Caco-2 (cell line): ENCODE measurements around the gene FSHR. TPM values are rescaled to one million over a fixed set of nuclear protein-coding genes. Genes with fewer than 3 reads are reported as not detected.

ENCODE experiments used
- BruUV-seq: library from RNA; stranded (reverse); fragments of 400-500 nt; replicated peaks from 2 replicates; lab custom pipeline; 2021; lab: Mats Ljungman, UMichigan
- CTCF ChIA-PET: fragments of 300-600 bp; sonication (Branson Sonifier 250); formaldehyde crosslinking; loops from one replicate; lab custom pipeline; 2022; ENCODE audit warnings: antibody characterized with exemption; lab: Charles Lee
- POLR2A ChIA-PET: fragments of 300-600 bp; sonication (Branson Sonifier 250); formaldehyde crosslinking; loops from one replicate; lab custom pipeline; 2022; ENCODE audit warnings: antibody characterized with exemption; lab: Charles Lee
- DNase-seq, 2 experiments: peaks; one replicate each; pipeline versions ENCODE4 v3.0.0 to v3.0.0-alpha.2; 2020 to 2022
- H3K27me3 ChIP-seq: replicated peaks from 2 replicates; pipeline ENCODE4 v1.6.0; 2011; ENCODE audit warnings: low read length; ENCODE audit not compliant: control insufficient read depth, insufficient read depth
- H3K36me3 ChIP-seq: 2 replicates; pipeline ENCODE4 v1.5.1; 2011; ENCODE audit warnings: low read length; ENCODE audit not compliant: control insufficient read depth, insufficient read depth
- H3K4me1 ChIP-seq: fragments of 250-450 bp; sonication (Bioruptor Pico); 2 replicates; pipeline ENCODE4 v1.5.1; 2020; ENCODE audit warnings: mild to moderate bottlenecking
- H3K4me3 ChIP-seq: 2 replicates; pipeline ENCODE4 v1.5.1; 2011; ENCODE audit warnings: low read depth, mild to moderate bottlenecking, control low read depth, low read length
- H3K9me3 ChIP-seq: fragments of 250-450 bp; sonication (Bioruptor Pico); 2 replicates; pipeline ENCODE4 v1.5.1; 2020; ENCODE audit warnings: mild to moderate bottlenecking, moderate library complexity
- H3K27ac Mint-ChIP-seq: one replicate; pipeline ENCODE4 v1.8.0; 2022; ENCODE audit warnings: mixed read lengths; ENCODE audit not compliant: unreplicated experiment
- H3K27me3 Mint-ChIP-seq: one replicate; pipeline ENCODE4 v1.8.0; 2022; ENCODE audit warnings: mixed read lengths; ENCODE audit not compliant: insufficient read depth, unreplicated experiment
- H3K36me3 Mint-ChIP-seq: one replicate; pipeline ENCODE4 v1.8.0; 2022; ENCODE audit warnings: mild to moderate bottlenecking, mixed read lengths; ENCODE audit not compliant: insufficient read depth, unreplicated experiment
- H3K4me1 Mint-ChIP-seq: one replicate; pipeline ENCODE4 v1.8.0; 2022; ENCODE audit warnings: low read depth, mixed read lengths; ENCODE audit not compliant: unreplicated experiment
- H3K4me3 Mint-ChIP-seq: one replicate; pipeline ENCODE4 v1.8.0; 2022; ENCODE audit warnings: mild to moderate bottlenecking, moderate library complexity, mixed read lengths; ENCODE audit not compliant: unreplicated experiment
- H3K9me3 Mint-ChIP-seq: one replicate; pipeline ENCODE4 v1.8.0; 2022; ENCODE audit warnings: mixed read lengths; ENCODE audit not compliant: unreplicated experiment
- intact Hi-C: fragments of 100-400 bp; cut with micrococcal nuclease; formaldehyde crosslinking; loops from one replicate; pipeline ENCODE4 v1.10.0; 2022; ENCODE audit not compliant: unreplicated experiment
- total RNA-seq: library from RNA; stranded (reverse); gene quantifications from 2 replicates; pipeline ENCODE4 v1.2.3, GENCODE V29; 2022
- TF ChIP-seq, protein P1 (sequence below), 2 experiments: fragments of 200-600 bp in 1 of 2; IDR thresholded peaks; 1 replicate in 1 of 2; 2 replicates in 1 of 2; pipeline versions ENCODE4 v1.5.1 to v1.8.0; 2011 to 2022; ENCODE audit warnings: antibody characterized with exemption in 1 of 2, control low read depth in 1 of 2, inconsistent platforms in 1 of 2, low read depth in 1 of 2, low read length in 1 of 2, mild to moderate bottlenecking in 1 of 2, moderate library complexity in 1 of 2; ENCODE audit not compliant: insufficient read depth in 1 of 2, severe bottlenecking in 1 of 2, unreplicated experiment in 1 of 2

FSHR gene
- total RNA-seq, 1 experiment from 2014 or later = 0.41 TPM

DNA sequence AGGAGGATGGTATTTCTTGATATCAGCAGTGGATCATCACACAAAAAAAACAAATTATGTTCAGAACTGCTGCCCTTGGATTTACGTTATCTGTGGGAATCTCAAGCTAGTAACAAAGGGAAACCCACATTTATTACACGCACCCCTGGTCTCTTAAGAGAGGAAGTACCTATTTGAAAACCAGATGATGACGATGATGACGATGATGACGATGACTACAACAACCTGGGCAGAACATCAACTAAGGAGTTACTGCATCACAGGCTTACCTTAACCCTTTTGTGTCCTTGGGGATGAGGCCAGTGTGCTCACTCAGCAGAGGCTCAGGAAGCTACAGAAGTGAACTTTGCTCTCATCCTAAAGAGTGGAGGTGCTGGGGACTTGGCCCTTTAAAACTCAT, 169.4 kb downstream of the FSHR start:
- Mint-ChIP-seq H3K27me3 (peaks cover 3% of the 10 kb centered on the region), H3K27ac (no peak overlapping the region), H3K36me3 (no peaks in the 10 kb centered on the region), H3K4me1 (no peaks in the 10 kb centered on the region), H3K4me3 (no peak overlapping the region), H3K9me3 (no peaks in the 10 kb centered on the region)
- H3K27me3 ChIP-seq = no peaks in the 10 kb centered on the region
- H3K4me3 ChIP-seq = no peak overlapping the region
- H3K36me3 ChIP-seq = no peaks in the 10 kb centered on the region
- intact Hi-C loops = no loop called here
- no TSS peak for BruUV-seq
- ChIA-PET CTCF (no interaction called here), POLR2A (no interaction called here)
- no peaks in the 10 kb centered on the region for H3K4me1 ChIP-seq
- DNase-seq = no peak
- TF ChIP-seq, protein P1, sequence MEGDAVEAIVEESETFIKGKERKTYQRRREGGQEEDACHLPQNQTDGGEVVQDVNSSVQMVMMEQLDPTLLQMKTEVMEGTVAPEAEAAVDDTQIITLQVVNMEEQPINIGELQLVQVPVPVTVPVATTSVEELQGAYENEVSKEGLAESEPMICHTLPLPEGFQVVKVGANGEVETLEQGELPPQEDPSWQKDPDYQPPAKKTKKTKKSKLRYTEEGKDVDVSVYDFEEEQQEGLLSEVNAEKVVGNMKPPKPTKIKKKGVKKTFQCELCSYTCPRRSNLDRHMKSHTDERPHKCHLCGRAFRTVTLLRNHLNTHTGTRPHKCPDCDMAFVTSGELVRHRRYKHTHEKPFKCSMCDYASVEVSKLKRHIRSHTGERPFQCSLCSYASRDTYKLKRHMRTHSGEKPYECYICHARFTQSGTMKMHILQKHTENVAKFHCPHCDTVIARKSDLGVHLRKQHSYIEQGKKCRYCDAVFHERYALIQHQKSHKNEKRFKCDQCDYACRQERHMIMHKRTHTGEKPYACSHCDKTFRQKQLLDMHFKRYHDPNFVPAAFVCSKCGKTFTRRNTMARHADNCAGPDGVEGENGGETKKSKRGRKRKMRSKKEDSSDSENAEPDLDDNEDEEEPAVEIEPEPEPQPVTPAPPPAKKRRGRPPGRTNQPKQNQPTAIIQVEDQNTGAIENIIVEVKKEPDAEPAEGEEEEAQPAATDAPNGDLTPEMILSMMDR (IDR thresholded peaks at IDR 0.05; ENCODE audit: insufficient read depth in 1 of 2, low read depth in 1 of 2, low read length in 1 of 2, severe bottlenecking in 1 of 2, unreplicated experiment in 1 of 2) = no peak
- H3K9me3 ChIP-seq = no peaks in the 10 kb centered on the region

DNA sequence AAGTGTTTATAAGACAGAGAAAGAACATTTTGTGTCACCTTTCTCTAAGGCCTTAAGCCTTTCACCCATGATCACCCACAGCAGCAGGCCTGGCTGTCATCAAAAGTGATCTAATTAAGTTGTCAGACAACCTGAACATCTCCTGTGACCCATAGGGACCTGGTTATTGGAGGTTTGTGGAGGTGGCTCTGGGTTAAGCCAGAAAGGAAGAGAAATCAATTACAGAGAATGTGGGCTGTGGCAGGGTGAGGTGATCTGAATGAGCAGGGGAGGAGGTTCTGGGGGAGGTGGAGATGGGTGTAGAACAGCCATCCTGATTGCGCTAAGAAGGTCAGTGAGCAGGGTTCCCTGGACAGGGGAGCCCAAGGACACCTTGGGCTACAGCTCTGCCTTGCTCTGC, 170.8 kb downstream of the FSHR start:
- no peak for DNase-seq
- ChIA-PET CTCF (no interaction called here), POLR2A (no interaction called here)
- H3K36me3 Mint-ChIP-seq = no peaks in the 10 kb centered on the region
- Histone ChIP-seq H3K36me3 (no peaks in the 10 kb centered on the region), H3K4me3 (no peak overlapping the region), H3K4me1 (no peaks in the 10 kb centered on the region), H3K9me3 (no peaks in the 10 kb centered on the region), H3K27me3 (no peaks in the 10 kb centered on the region)
- TF ChIP-seq, protein P1 (IDR thresholded peaks at IDR 0.05; ENCODE audit: insufficient read depth in 1 of 2, low read depth in 1 of 2, low read length in 1 of 2, severe bottlenecking in 1 of 2, unreplicated experiment in 1 of 2) = no peak
- no peak overlapping the region for H3K4me3 Mint-ChIP-seq
- intact Hi-C loops = no loop called here
- H3K9me3 Mint-ChIP-seq = no peaks in the 10 kb centered on the region
- no peaks in the 10 kb centered on the region for H3K4me1 Mint-ChIP-seq
- no peak overlapping the region for H3K27ac Mint-ChIP-seq
- BruUV-seq = no TSS peak
- peaks cover 3% of the 10 kb centered on the region for H3K27me3 Mint-ChIP-seq

DNA sequence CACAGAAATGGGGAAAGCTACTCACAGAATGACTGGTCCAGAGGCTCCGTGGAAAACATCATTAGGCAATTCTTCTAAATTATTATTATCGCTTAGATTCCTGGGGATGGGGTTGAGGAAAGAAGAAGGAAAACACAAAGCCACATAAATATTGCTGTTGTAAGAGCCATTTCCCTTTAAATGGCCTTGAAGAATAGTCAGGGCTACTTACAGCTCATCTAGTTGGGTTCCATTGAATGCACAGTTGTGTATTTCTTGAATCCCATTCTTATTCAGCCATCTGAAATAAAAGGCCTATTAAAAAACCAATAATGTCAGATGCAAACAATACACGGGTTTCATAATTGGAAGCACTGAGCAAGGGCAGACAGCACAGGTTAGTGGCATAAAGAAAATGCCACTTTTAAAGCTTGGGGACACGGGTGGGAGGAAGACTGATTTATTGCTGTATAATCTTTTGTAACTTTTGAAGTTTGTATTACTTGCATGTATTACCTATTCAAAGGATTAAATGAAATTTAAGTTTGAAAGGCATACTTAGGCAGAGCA, 171.4 kb downstream of the FSHR start:
- H3K27me3 Mint-ChIP-seq = peaks cover 3% of the 10 kb centered on the region
- no TSS peak for BruUV-seq
- Histone ChIP-seq H3K4me1 (no peaks in the 10 kb centered on the region), H3K27me3 (no peaks in the 10 kb centered on the region), H3K36me3 (no peaks in the 10 kb centered on the region), H3K4me3 (no peak overlapping the region), H3K9me3 (no peaks in the 10 kb centered on the region)
- CTCF ChIA-PET = no interaction called here
- POLR2A ChIA-PET = no interaction called here
- H3K9me3 Mint-ChIP-seq = no peaks in the 10 kb centered on the region
- TF ChIP-seq, protein P1 (IDR thresholded peaks at IDR 0.05; ENCODE audit: insufficient read depth in 1 of 2, low read depth in 1 of 2, low read length in 1 of 2, severe bottlenecking in 1 of 2, unreplicated experiment in 1 of 2) = no peak
- no peaks in the 10 kb centered on the region for H3K4me1 Mint-ChIP-seq
- H3K4me3 Mint-ChIP-seq = no peak overlapping the region
- intact Hi-C loops = no loop called here
- H3K36me3 Mint-ChIP-seq = no peaks in the 10 kb centered on the region
- DNase-seq = no peak
- no peak overlapping the region for H3K27ac Mint-ChIP-seq
